Osteoblast (primary cell): ENCODE measurements around the gene ATP8B4. TPM values are rescaled to one million over a fixed set of nuclear protein-coding genes. Genes with fewer than 3 reads are reported as not detected.

Experiments
- DNase-seq: peaks from one replicate; pipeline ENCODE4 v3.0.0; 2011; ENCODE audit warnings: low spot score, mixed read lengths; ENCODE audit not compliant: insufficient read length; ENCODE audit errors: missing footprints
- H2AFZ ChIP-seq: 2 replicates; pipeline ENCODE4 v1.6.0; 2011; ENCODE audit warnings: mild to moderate bottlenecking, low read length
- H3K27ac ChIP-seq: 2 replicates; pipeline ENCODE4 v1.5.1; 2011; ENCODE audit warnings: mild to moderate bottlenecking, low read depth, low read length, moderate library complexity
- H3K27me3 ChIP-seq: 2 replicates; pipeline ENCODE4 v1.6.0; 2012; ENCODE audit warnings: mild to moderate bottlenecking, control low read depth, inconsistent platforms, low read length, moderate library complexity; ENCODE audit not compliant: insufficient read depth
- H3K36me3 ChIP-seq: 2 replicates; pipeline ENCODE4 v1.5.1; 2011; ENCODE audit warnings: mild to moderate bottlenecking, low read length, control low read depth, moderate library complexity; ENCODE audit not compliant: insufficient read depth
- H3K4me1 ChIP-seq: 2 replicates; pipeline ENCODE4 v1.5.1; 2011; ENCODE audit warnings: mild to moderate bottlenecking, low read length, control low read depth, moderate library complexity; ENCODE audit not compliant: insufficient read depth
- H3K4me2 ChIP-seq: 2 replicates; pipeline ENCODE4 v1.6.0; 2011; ENCODE audit warnings: mild to moderate bottlenecking, low read length; ENCODE audit not compliant: insufficient read depth
- H3K4me3 ChIP-seq: fragments of 200-600 bp; sonication (generic); 3 replicates; pipeline ENCODE4 v1.5.1; 2012; ENCODE audit warnings: mild to moderate bottlenecking, low read length, inconsistent platforms; ENCODE audit not compliant: insufficient read depth
- H3K79me2 ChIP-seq: 2 replicates; pipeline ENCODE4 v1.6.0; 2012; ENCODE audit warnings: mild to moderate bottlenecking, low read length, control low read depth, inconsistent platforms; ENCODE audit not compliant: insufficient read depth
- H3K9me3 ChIP-seq: 2 replicates; pipeline ENCODE4 v1.5.1; 2011; ENCODE audit warnings: low read depth, low read length, control low read depth
- H4K20me1 ChIP-seq: 2 replicates; pipeline ENCODE4 v1.6.0; 2012; ENCODE audit warnings: mild to moderate bottlenecking, low read length, control low read depth; ENCODE audit not compliant: insufficient read depth
- CTCF ChIP-seq: IDR thresholded peaks from 2 replicates; pipeline ENCODE4 v1.5.1; 2011; ENCODE audit warnings: mild to moderate bottlenecking, low read depth, low read length, moderate library complexity; ENCODE audit errors: extremely low read depth
- total RNA-seq: library from RNA; depleted of rRNA; stranded (reverse); fragments of >200 nt; gene quantifications from 2 replicates; pipeline ENCODE4 v1.2.3, GENCODE V29; 2012

Gene ATP8B4
- total RNA-seq, 1 donor = 1.1 TPM

DNA sequence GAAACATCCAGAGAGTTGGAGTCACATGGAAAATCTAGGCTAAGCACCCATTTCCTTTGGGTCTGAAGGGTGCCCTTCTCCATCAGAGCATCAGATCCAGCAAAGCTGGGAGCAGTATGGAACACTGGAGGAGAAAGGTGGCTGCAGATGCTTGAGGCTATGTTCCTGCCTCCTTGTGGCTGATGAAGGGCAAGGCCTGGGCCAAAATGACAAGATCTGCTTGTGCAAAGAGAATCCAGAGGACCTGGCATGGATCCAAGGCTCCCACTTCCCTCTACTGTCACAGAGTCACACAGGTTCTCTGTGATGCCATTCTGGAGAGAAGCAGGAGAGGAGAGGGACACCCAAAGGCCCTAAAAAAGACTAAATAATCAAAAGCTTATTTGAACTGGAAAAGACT, 9.2 kb upstream of the ATP8B4 start:
- Histone ChIP-seq H3K27ac (no peak overlapping the region), H3K4me1 (no peaks in the 10 kb centered on the region), H3K79me2 (no peaks in the 10 kb centered on the region), H3K36me3 (no peaks in the 10 kb centered on the region), H3K27me3 (no peaks in the 10 kb centered on the region), H3K4me2 (no peak overlapping the region), H2AFZ (no peak overlapping the region), H3K9me3 (no peaks in the 10 kb centered on the region), H4K20me1 (no peaks in the 10 kb centered on the region), H3K4me3 (no peak overlapping the region)
- no peak for TF ChIP-seq CTCF
- DNase-seq = no peak

DNA sequence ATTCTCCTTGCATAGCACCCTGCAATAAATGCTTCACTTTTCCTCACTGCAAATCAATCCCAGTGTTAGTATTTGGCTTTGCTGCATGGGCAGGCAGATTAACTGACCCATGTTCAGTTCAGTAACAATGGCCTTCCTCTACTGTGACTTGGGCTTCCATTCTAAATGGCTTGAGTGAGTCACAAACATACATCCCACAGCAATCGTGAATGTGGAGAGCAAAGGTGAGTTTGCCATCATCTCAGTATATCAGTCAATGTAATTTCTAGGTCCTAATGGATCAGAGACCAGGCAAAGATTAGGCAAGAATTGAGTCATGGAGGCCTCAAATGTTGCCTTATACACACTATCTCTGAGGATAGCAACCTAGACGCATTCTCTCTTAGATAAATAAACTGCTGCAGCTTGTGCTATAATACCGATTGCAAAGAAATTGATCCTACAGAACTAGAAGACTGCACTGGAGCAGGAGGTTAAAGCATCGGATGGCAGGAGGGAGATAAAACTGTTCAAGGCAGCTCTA, 8.3 kb upstream of the ATP8B4 start:
- no peak for DNase-seq
- H3K27ac ChIP-seq = no peak overlapping the region
- no peaks in the 10 kb centered on the region for H3K9me3 ChIP-seq
- no peak overlapping the region for H2AFZ ChIP-seq
- H3K36me3 ChIP-seq = no peaks in the 10 kb centered on the region
- H3K79me2 ChIP-seq = no peaks in the 10 kb centered on the region
- no peak overlapping the region for H3K4me3 ChIP-seq
- no peaks in the 10 kb centered on the region for H3K27me3 ChIP-seq
- TF ChIP-seq CTCF = no peak
- H3K4me1 ChIP-seq = no peaks in the 10 kb centered on the region
- H3K4me2 ChIP-seq = no peak overlapping the region
- no peaks in the 10 kb centered on the region for H4K20me1 ChIP-seq

DNA sequence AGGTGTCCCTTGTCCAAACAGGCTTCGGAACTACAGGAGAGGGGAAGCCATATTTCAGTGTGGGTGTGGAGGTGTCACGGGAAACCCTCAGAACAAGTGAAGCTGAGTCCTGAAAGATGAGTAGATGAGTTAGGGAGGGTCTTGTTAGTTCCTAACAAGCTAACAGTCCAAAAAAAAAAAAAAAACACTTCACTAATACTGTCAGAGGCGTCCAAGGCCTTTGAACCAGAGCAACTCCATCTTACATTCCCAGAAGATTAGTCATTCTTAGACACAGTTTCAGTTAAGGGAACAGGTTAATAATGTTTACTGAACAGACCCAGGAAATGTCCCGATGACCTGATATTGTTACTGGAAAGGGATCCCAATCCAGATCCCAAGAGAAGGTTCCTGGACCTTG, 7.0 kb upstream of the ATP8B4 start:
- H3K4me1 ChIP-seq = no peaks in the 10 kb centered on the region
- no peak for TF ChIP-seq CTCF
- H3K27me3 ChIP-seq = no peaks in the 10 kb centered on the region
- H3K79me2 ChIP-seq = no peaks in the 10 kb centered on the region
- no peak for DNase-seq
- no peaks in the 10 kb centered on the region for H3K36me3 ChIP-seq
- H4K20me1 ChIP-seq = no peaks in the 10 kb centered on the region
- H3K4me3 ChIP-seq = no peak overlapping the region
- no peak overlapping the region for H3K4me2 ChIP-seq
- no peak overlapping the region for H3K27ac ChIP-seq
- H2AFZ ChIP-seq = no peak overlapping the region
- no peaks in the 10 kb centered on the region for H3K9me3 ChIP-seq

DNA sequence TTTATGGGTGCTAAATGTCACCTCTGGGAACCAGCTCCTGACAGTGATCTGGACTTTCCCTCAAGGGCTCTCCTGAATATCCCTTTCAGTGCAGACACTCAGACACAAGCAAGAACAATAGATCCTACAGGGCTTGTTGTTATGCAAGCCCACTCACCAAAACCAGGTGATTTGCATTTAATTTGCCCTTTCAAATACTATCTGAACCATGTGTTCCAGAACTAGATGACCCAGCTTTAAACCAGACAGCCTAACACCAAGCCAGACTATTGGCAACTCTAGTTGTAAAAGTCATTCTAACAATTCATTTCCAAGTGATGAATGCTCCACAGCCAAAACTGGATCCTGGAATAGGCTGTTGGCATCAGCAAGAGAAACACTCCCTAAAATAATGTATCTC, 5.6 kb upstream of the ATP8B4 start:
- no peak overlapping the region for H2AFZ ChIP-seq
- no peak overlapping the region for H3K27ac ChIP-seq
- H3K27me3 ChIP-seq = no peaks in the 10 kb centered on the region
- H4K20me1 ChIP-seq = no peaks in the 10 kb centered on the region
- no peaks in the 10 kb centered on the region for H3K36me3 ChIP-seq
- H3K4me2 ChIP-seq = no peak overlapping the region
- H3K4me1 ChIP-seq = no peaks in the 10 kb centered on the region
- no peaks in the 10 kb centered on the region for H3K9me3 ChIP-seq
- no peaks in the 10 kb centered on the region for H3K79me2 ChIP-seq
- no peak for TF ChIP-seq CTCF
- H3K4me3 ChIP-seq = no peak overlapping the region
- DNase-seq = no peak
